H1 (cell line): ENCODE data around the gene FGF5. TPM values are rescaled to one million over a fixed set of nuclear protein-coding genes. Genes with fewer than 3 reads are reported as not detected.

ENCODE experiments used
- CTCF ChIA-PET: fragments of 300-600 bp; sonication (Branson Sonifier 250); formaldehyde crosslinking; loops from one replicate; lab custom pipeline; 2021; ENCODE audit not compliant: partially characterized antibody; lab: Charles Lee
- POLR2A ChIA-PET: fragments of 300-600 bp; sonication (Branson Sonifier 250); formaldehyde crosslinking; loops from one replicate; lab custom pipeline; 2021; ENCODE audit warnings: inconsistent platforms; ENCODE audit not compliant: partially characterized antibody; lab: Charles Lee
- DNase-seq, 2 experiments: peaks; one replicate each; pipeline versions ENCODE4 v3.0.0 to v3.0.0-alpha.2; 2010 to 2022; ENCODE audit warnings: low spot score in 2 of 2, low read depth in 1 of 2, mixed read lengths in 1 of 2
- FAIRE-seq: peaks from 2 replicates; lab custom pipeline; 2011; peaks lifted over from hg19 to GRCh38; lab: Jason Lieb, UNC
- H2AFZ ChIP-seq: 2 replicates; pipeline ENCODE4 v1.8.1; 2012; ENCODE audit warnings: low read length, inconsistent platforms
- H2AK5ac ChIP-seq: 2 replicates; pipeline ENCODE4 v1.6.1; 2013; ENCODE audit warnings: low read depth, low read length
- H2BK120ac ChIP-seq: replicated peaks from 2 replicates; pipeline ENCODE3; 2013; ENCODE audit warnings: low read depth, low read length, inconsistent platforms
- H2BK12ac ChIP-seq: 2 replicates; pipeline ENCODE4 v1.6.1; 2013; ENCODE audit warnings: low read depth, low read length
- H2BK15ac ChIP-seq: 2 replicates; pipeline ENCODE4 v1.6.1; 2013; ENCODE audit warnings: low read length
- H2BK20ac ChIP-seq: 2 replicates; pipeline ENCODE4 v1.6.1; 2013; ENCODE audit warnings: low read length
- H2BK5ac ChIP-seq: 2 replicates; pipeline ENCODE4 v1.6.1; 2013; ENCODE audit warnings: low read depth, low read length
- H3K14ac ChIP-seq: 2 replicates; pipeline ENCODE4 v1.6.1; 2013; ENCODE audit warnings: inconsistent platforms; ENCODE audit not compliant: insufficient read length
- H3K18ac ChIP-seq: 2 replicates; pipeline ENCODE4 v1.6.1; 2013; ENCODE audit warnings: low read length; ENCODE audit errors: extremely low read depth
- H3K23ac ChIP-seq: 2 replicates; pipeline ENCODE4 v1.6.1; 2013; ENCODE audit warnings: inconsistent platforms; ENCODE audit not compliant: insufficient read length
- H3K23me2 ChIP-seq: 2 replicates; pipeline ENCODE4 v1.6.1; 2013; ENCODE audit warnings: low read depth, low read length
- H3K27ac ChIP-seq: 2 replicates; pipeline ENCODE4 v1.6.1; 2011; ENCODE audit warnings: low read depth, low read length, inconsistent platforms
- H3K27me3 ChIP-seq, 4 experiments: replicated peaks in 1 of 4; 1 replicate in 1 of 4; 2 replicates in 3 of 4; pipeline versions ENCODE4 v1.6.1 to v1.8.1; 2011 to 2013; ENCODE audit warnings: low read length in 3 of 4, mild to moderate bottlenecking in 3 of 4, inconsistent platforms in 2 of 4, mixed read lengths in 2 of 4, moderate library complexity in 1 of 4; ENCODE audit not compliant: control insufficient read depth in 3 of 4, insufficient read depth in 3 of 4; ENCODE audit errors: extremely low read depth in 1 of 4
- H3K36me3 ChIP-seq, 4 experiments: 2 replicates each; pipeline versions ENCODE4 v1.6.1 to v1.8.1; 2011 to 2013; ENCODE audit warnings: mild to moderate bottlenecking in 4 of 4, low read length in 3 of 4, moderate library complexity in 2 of 4, control low read depth in 1 of 4, inconsistent platforms in 1 of 4; ENCODE audit not compliant: insufficient read depth in 4 of 4, control insufficient read depth in 2 of 4
- H3K4ac ChIP-seq: replicated peaks from 2 replicates; pipeline ENCODE3; 2013; ENCODE audit warnings: low read length, low read depth, mixed read lengths, inconsistent platforms; ENCODE audit not compliant: insufficient read length
- H3K4me1 ChIP-seq, 4 experiments: replicated peaks in 1 of 4; 1 replicate in 1 of 4; 2 replicates in 3 of 4; pipeline versions ENCODE4 v1.6.1 to v1.8.1; 2011 to 2013; ENCODE audit warnings: low read length in 3 of 4, inconsistent platforms in 2 of 4, mixed read lengths in 1 of 4; ENCODE audit not compliant: insufficient read depth in 4 of 4, control insufficient read depth in 3 of 4
- H3K4me2 ChIP-seq, 2 experiments: 2 replicates each; pipeline versions ENCODE4 v1.6.1 to v1.8.1; 2011 to 2013; ENCODE audit warnings: low read depth in 2 of 2, low read length in 2 of 2, control low read depth in 1 of 2, inconsistent platforms in 1 of 2, mild to moderate bottlenecking in 1 of 2; ENCODE audit not compliant: insufficient read depth in 1 of 2
- H3K4me3 ChIP-seq, 4 experiments: fragments of 200-600, 300-600 bp in 1 of 4; sonication (generic), shearing (Covaris generic), sonication (Bioruptor Twin) in 1 of 4; 2 replicates each; pipeline versions ENCODE4 v1.5.1 to v1.8.1; 2011 to 2016; ENCODE audit warnings: low read length in 4 of 4, low read depth in 3 of 4, control low read depth in 2 of 4, inconsistent platforms in 2 of 4, mild to moderate bottlenecking in 2 of 4, mixed read lengths in 1 of 4, moderate library complexity in 1 of 4; ENCODE audit not compliant: insufficient read depth in 2 of 4; ENCODE audit errors: extremely low read depth in 1 of 4
- H3K56ac ChIP-seq: replicated peaks from 2 replicates; pipeline ENCODE3; 2013; ENCODE audit warnings: low read depth, mild to moderate bottlenecking, mixed read lengths, low read length, inconsistent platforms; ENCODE audit not compliant: insufficient read length
- H3K79me1 ChIP-seq: 2 replicates; pipeline ENCODE4 v1.6.1; 2013; ENCODE audit warnings: low read depth, low read length, control low read depth
- H3K79me2 ChIP-seq, 2 experiments: 2 replicates each; pipeline versions ENCODE4 v1.6.1 to v1.8.1; 2012 to 2013; ENCODE audit warnings: low read length in 2 of 2, mild to moderate bottlenecking in 2 of 2, inconsistent platforms in 1 of 2; ENCODE audit not compliant: insufficient read depth in 2 of 2, control insufficient read depth in 1 of 2
- H3K9ac ChIP-seq, 4 experiments: replicated peaks in 1 of 4; 1 replicate in 1 of 4; 2 replicates in 3 of 4; pipeline versions ENCODE4 v1.6.1 to v1.8.1; 2011 to 2013; ENCODE audit warnings: low read depth in 3 of 4, low read length in 3 of 4, control low read depth in 2 of 4, mild to moderate bottlenecking in 2 of 4, moderate library complexity in 2 of 4, inconsistent platforms in 1 of 4; ENCODE audit errors: extremely low read depth in 1 of 4
- H3K9me3 ChIP-seq, 2 experiments: 2 replicates each; pipeline versions ENCODE4 v1.6.1 to v1.8.1; 2012 to 2013; ENCODE audit warnings: mild to moderate bottlenecking in 2 of 2, moderate library complexity in 2 of 2, control low read depth in 1 of 2, inconsistent platforms in 1 of 2, low read depth in 1 of 2, low read length in 1 of 2, mixed read lengths in 1 of 2; ENCODE audit not compliant: insufficient read depth in 2 of 2
- H4K20me1 ChIP-seq, 2 experiments: replicated peaks in 1 of 2; 2 replicates each; pipeline versions ENCODE3 to v1.8.1; 2011 to 2013; ENCODE audit warnings: inconsistent platforms in 2 of 2, low read length in 2 of 2, mild to moderate bottlenecking in 1 of 2; ENCODE audit not compliant: insufficient read depth in 2 of 2, control insufficient read depth in 1 of 2
- H4K5ac ChIP-seq: 2 replicates; pipeline ENCODE4 v1.6.1; 2013; ENCODE audit warnings: low read length, low read depth, mixed read lengths, inconsistent platforms; ENCODE audit not compliant: insufficient read length
- H4K8ac ChIP-seq: 2 replicates; pipeline ENCODE4 v1.8.0; 2013; ENCODE audit warnings: mild to moderate bottlenecking, moderate library complexity, low read length, inconsistent platforms; ENCODE audit not compliant: insufficient read depth; ENCODE audit errors: extremely low read depth
- H4K91ac ChIP-seq: replicated peaks from 2 replicates; pipeline ENCODE3; 2013; ENCODE audit warnings: low read length, mixed read lengths, inconsistent platforms; ENCODE audit not compliant: insufficient read length
- BACH1 ChIP-seq: IDR thresholded peaks from 2 replicates; pipeline ENCODE4 v1.6.1; 2012; ENCODE audit warnings: low read length, improper control_type of control experiment
- BRCA1 ChIP-seq: IDR thresholded peaks from 2 replicates; pipeline ENCODE4 v1.6.1; 2012; ENCODE audit warnings: low read depth, low read length, improper control_type of control experiment
- CREB1 ChIP-seq: IDR thresholded peaks from 2 replicates; pipeline ENCODE4 v1.6.1; 2012; ENCODE audit warnings: inconsistent platforms
- EGR1 ChIP-seq: IDR thresholded peaks from 2 replicates; pipeline ENCODE4 v1.6.1; 2011; ENCODE audit warnings: low read depth, low read length, borderline replicate concordance
- TBP ChIP-seq: IDR thresholded peaks from 2 replicates; pipeline ENCODE4 v1.6.1; 2011; ENCODE audit warnings: low read depth, low read length, improper control_type of control experiment
- WGBS, 2 experiments: shearing (Covaris generic) in 1 of 2; methylation state at CpG; one replicate each; pipeline versions ENCODE4 v1.1.6 to v1.1.7; 2013 to 2015; ENCODE audit warnings: low lambda C conversion rate in 2 of 2, mixed read lengths in 2 of 2, inconsistent platforms in 1 of 2, low coverage in 1 of 2, missing lambda C conversion rate in 1 of 2; ENCODE audit not compliant: insufficient replicate concordance in 2 of 2, insufficient coverage in 1 of 2, insufficient read length in 1 of 2; ENCODE audit errors: extremely low coverage in 1 of 2, missing lambda C conversion rate in 1 of 2; 5-methylcytosine and 5-hydroxymethylcytosine counted together
- polyA plus RNA-seq, 7 experiments: library from polyadenylated mRNA; depleted of rRNA in 3 of 7; stranded (reverse) in 5 of 7; unstranded in 2 of 7; fragments of >200 nt in 5 of 7; fragments of 200-250 nt in 2 of 7; gene quantifications; 1 replicate in 5 of 7; 2 replicates in 1 of 7; 4 replicates in 1 of 7; pipeline versions ENCODE4 v1.2.1 to v1.2.3, GENCODE V29; 2011 to 2013; ENCODE audit warnings: missing spikeins in 2 of 7, mixed read lengths in 2 of 7
- total RNA-seq: library from RNA; stranded (reverse); fragmentation: NEBNext Ultra II Directional; extraction: Animal tissue kit (Norgen Biotek cat#: 25700); gene quantifications from 2 replicates; pipeline ENCODE4 v1.2.1, GENCODE V29; 2021
- TF ChIP-seq, protein P1 (sequence below): IDR thresholded peaks from 2 replicates; pipeline ENCODE4 v1.6.1; 2012; ENCODE audit warnings: inconsistent platforms

The FGF5 gene
- total and polyA plus RNA-seq, 2 of the 8 experiments (the other 6 are each of a cell fraction or from before 2014, with no cell fraction given): not detected

DNA sequence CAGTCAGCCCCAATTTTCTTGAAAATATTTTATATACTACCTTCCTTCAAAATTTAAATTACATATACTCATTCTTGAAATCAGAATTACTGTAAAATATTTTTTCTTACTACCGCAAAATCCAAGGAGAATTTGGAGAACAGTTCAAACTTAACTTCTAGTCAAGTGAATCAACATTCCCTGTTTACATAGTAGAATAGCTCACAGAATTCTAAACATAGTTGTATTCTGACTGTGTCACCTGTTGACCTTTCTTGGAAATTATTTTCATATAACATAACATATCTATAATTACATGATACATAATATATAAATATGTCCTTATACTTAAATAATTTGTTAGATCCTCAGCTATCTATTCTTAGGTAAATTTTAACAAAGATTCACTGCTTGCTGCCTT, 31.0 kb upstream of the FGF5 start:
- Histone ChIP-seq H3K9me3 (no peaks in the 10 kb centered on the region), H3K23ac (no peak overlapping the region), H4K91ac (no peak overlapping the region), H3K18ac (no peak overlapping the region), H2BK20ac (no peak overlapping the region), H4K5ac (no peak overlapping the region), H3K23me2 (no peaks in the 10 kb centered on the region), H2BK120ac (no peak overlapping the region), H3K56ac (no peak overlapping the region), H2BK5ac (no peak overlapping the region), H3K4me2 (no peak overlapping the region), H3K79me2 (no peaks in the 10 kb centered on the region), H3K9ac (no peak overlapping the region), H3K27ac (no peak overlapping the region), H2AFZ (no peak overlapping the region), H2BK12ac (no peak overlapping the region), H4K8ac (no peak overlapping the region), H4K20me1 (no peaks in the 10 kb centered on the region), H3K79me1 (no peaks in the 10 kb centered on the region), H3K36me3 (no peaks in the 10 kb centered on the region), H3K14ac (no peak overlapping the region), H3K4me1 (no peaks in the 10 kb centered on the region), H2BK15ac (no peak overlapping the region), H3K27me3 (no peaks in the 10 kb centered on the region), H3K4ac (no peak overlapping the region), H2AK5ac (no peak overlapping the region), H3K4me3 (no peak overlapping the region)
- ChIA-PET POLR2A (no interaction called here), CTCF (interaction anchor here (1.2 to 6.7 kb wide), 2 partner anchors 15 to 52 kb away, joined by 4 to 34 read pairs; no protein-coding TSS in a partner anchor)
- FAIRE-seq (no peak), DNase-seq (no peak)
- no peak for TF ChIP-seq CREB1
- no peak for TF ChIP-seq EGR1
- no peak for TF ChIP-seq BRCA1
- TF ChIP-seq TBP: no peak
- TF ChIP-seq, protein P1, sequence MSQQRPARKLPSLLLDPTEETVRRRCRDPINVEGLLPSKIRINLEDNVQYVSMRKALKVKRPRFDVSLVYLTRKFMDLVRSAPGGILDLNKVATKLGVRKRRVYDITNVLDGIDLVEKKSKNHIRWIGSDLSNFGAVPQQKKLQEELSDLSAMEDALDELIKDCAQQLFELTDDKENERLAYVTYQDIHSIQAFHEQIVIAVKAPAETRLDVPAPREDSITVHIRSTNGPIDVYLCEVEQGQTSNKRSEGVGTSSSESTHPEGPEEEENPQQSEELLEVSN: no peak
- TF ChIP-seq BACH1: no peak
- WGBS, 2 experiments: 80% methylated on average over 1 of the region's 1 CpG; no CpG with 5 or more reads in 1 of the 2 experiments
